Measurements from ENCODE around the gene EFHC2.
"Not testable (repeated sequence)": the region's sequence is repeated elsewhere in the genome, so short reads cannot be mapped to it uniquely, and the experiment has no call there.

Gene EFHC2

DNA sequence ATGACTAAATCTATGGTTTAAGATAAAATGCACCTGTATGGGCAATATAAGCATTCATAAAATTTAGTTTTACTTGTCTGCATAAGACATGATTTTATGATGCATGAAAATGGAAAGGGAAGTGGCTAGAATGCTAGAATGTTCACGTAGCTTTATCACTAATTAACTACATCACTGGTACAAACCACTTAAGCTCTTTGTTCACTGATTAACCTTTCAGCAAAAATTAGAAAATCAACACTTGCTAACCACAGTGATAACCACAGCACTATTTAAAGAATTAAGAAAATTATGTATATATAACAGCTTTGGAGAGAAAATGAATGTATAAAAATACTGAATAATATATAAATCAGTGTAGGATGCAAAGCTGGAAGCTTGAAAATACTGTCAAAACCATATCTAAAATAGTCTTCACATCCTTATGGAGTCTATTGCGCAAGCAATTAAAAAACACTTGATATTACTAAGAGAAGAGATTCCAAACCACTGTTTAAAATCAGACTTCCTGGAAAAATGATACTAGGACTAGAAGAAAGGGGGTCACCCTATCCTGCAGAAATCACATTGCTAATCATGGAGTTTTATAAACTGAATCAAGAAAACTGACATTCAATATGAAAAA lies 51.9 kb downstream of the EFHC2 start:
- DNase-seq (ENCODE audit: low read depth in 1 of 2, low spot score in 1 of 2) = no peak

DNA sequence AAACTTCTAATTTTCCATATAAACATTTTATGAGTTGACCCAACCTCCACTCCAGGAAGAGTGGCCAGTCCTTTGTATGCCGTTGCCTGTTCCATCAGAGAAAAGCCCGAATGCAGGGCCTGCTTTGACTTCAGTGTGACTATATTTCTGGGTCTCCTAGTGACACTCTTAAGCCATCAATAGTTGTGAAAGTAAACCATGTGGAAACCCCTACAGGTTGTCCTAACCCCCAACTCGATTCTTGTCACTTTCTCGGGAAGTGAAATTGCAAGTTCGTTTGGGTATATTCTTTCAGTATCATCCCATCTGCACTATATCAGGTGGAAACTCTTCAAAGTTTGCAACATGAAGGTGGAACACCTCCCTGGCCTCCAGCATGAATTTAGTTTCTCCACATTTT lies 52.8 kb downstream of the EFHC2 start:
- DNase-seq (ENCODE audit: low read depth in 1 of 2, low spot score in 1 of 2) = no peak

DNA sequence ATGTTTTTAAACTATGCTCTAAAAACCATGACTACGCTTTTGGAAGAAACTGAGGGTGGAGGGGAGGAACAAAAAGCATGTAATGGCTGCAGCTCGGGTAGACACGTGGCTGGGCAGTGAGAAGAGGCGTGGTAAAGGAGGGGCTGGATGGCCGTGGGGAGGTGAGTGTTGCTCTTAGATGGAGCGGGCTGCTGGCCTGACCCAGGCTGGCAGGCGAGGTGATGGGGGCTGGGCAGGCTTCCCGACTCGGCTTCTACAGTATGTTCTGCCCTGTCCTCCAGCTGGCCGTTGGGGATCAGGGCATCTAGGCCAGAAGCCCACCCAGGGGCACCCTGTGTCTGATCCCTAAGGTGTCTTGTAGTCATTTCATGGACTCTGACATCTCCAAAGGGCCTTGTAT lies 60.7 kb downstream of the EFHC2 start:
- no peak for DNase-seq (ENCODE audit: low read depth in 1 of 2, low spot score in 1 of 2)

DNA sequence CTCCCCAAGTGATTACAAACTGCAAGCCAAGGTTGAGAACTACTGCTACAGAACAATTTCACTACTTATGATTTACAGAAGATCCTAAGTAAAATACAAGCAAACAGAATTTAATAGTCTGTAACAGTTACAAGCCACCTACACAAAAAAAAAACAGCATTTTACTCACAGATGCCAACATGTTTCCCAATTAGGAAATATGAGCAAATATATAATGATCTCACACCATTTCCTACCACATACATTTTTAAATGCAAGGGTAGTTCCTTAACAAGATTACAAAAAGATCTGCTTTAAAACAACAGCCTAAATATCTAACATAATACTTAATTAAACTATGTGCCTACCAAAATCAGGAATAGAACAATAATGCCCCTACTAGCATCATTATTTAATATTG lies 63.4 kb downstream of the EFHC2 start:
- no peak for DNase-seq (ENCODE audit: low read depth in 1 of 2, low spot score in 1 of 2)

DNA sequence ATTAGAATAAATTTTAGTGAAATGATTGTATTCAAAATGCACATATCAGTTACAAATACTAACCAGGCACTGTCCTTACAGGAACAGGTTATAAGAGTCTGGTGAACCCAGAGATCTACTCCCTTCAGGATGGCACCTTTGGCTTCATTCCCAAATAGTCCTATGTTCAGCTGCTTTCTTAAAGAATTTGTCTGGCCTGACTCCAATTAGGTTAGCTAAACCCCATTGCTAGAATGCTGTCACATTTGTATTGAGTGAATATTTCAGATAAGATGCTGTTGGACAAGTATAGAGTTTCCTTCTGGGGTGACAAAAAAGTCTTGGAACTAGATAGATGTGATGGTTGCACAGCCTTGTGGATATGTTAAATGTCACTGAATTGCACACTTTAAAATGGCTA lies 69.4 kb downstream of the EFHC2 start:
- no peak for DNase-seq (ENCODE audit: low read depth in 1 of 2, low spot score in 1 of 2)

DNA sequence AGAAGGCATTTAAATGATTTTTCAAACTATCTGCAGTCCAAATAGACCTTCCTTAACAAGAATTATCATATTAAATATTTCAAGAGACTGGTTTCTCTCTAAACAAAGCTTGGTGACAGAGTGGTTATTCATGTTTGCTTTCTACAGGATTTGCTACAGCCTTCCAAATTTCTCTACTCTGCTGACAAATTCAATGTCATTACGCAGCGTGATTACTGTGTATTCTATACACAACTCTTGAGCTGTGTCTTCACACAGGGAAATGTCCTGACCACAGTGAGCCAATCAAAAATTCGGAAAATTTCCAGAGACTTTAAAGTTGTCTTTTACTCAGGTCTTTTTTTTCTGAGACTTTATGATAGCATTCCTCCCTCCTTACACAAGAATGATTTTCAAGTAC lies 75.6 kb downstream of the EFHC2 start:
- DNase-seq (ENCODE audit: low read depth in 1 of 2, low spot score in 1 of 2) = no peak

DNA sequence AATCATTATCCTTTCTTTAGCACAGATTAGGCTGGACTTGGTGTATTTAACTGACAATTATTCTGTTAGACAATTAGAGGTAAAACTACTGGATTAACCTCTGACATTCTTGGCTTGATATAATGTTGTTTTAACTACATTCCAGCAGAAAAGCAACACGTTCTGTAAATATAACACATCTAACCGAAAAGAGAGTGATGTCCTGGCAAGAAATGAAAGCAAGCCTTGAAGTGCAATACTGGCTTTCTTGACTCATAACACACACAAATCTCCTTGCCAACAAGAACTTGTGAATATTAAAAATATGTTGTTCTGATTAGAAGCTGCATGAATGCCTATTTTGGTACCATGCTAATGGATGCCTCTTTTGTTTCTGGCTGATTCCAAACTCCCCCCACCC lies 76.4 kb downstream of the EFHC2 start:
- no peak for DNase-seq (ENCODE audit: low read depth in 1 of 2, low spot score in 1 of 2)

DNA sequence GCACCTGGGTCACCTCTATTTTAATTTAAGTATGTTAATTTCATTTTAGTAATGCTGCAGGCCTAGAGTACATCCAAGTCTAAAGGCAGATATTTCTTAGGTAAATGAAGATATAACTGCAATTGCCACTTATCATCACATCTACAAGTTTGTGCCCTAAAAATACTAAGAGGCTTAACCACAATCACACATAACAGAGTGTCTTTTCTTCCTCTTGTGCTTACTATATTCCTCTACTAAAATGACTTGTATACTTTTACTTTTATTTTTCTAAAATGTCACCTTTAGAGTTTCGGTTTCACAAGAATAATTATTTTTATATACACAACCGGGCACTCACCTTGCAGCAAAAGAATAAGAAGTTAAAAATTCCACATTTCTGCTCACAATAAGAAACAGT lies 77.9 kb downstream of the EFHC2 start:
- no peak for DNase-seq (ENCODE audit: low read depth in 1 of 2, low spot score in 1 of 2)

DNA sequence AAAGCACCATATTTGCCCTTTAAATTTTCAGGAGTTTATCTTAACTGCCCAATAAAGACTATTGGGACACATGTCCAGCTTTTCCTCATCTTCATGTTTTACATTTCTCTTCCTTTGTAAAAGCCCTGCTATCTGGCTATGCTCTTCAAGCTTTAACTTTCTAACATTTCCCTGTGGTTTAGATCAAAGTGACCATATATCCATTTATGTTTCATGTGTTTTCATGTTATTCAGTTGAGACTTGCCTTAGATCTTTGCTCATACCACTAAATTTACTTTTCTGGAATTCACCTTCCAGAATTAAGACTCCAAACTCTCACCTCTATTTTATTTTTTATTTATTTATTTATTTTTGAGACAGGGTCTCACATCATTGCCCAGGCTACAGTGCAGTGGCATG lies 78.5 kb downstream of the EFHC2 start:
- no peak for DNase-seq (ENCODE audit: low read depth in 1 of 2, low spot score in 1 of 2)

DNA sequence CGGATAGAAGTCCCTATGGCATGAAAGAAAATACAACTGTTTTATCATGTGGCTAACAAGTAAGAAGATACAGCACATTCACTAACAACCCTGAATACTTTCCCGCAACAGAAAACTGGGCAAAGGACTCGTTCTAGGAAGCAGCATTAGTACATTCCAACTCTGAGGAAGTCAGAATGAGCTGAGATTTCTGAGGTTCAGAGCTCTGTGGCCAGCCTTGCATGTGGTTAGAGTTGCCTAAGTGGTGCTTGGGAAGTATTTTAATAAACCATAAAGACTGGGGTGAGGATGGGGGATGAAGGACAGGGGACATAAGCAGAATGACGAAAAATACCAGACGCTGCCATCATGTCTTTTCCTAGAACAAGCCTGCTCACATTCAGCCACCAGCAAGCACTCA lies 82.2 kb downstream of the EFHC2 start:
- DNase-seq (ENCODE audit: low read depth in 1 of 2, low spot score in 1 of 2) = no peak

DNA sequence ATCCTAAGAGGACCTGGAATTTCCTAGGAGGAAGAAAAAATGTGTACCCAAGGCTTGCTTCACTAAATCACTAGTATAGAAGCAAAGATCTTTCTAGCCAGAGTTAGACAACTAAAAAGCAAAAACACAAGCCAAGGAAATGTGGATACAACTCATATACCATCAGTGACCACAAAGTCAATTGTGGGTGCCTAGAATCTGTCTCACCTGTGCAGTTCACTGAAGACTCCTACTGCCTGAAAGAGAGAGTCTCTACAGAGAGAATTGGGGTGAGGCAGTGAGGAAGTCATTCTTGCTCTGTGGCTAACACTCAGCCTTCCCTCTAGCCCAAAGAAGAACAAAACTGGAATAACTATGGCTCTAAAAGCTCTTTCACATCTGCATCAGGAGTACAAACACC lies 82.9 kb downstream of the EFHC2 start:
- DNase-seq (ENCODE audit: low read depth in 1 of 2, low spot score in 1 of 2) = no peak

DNA sequence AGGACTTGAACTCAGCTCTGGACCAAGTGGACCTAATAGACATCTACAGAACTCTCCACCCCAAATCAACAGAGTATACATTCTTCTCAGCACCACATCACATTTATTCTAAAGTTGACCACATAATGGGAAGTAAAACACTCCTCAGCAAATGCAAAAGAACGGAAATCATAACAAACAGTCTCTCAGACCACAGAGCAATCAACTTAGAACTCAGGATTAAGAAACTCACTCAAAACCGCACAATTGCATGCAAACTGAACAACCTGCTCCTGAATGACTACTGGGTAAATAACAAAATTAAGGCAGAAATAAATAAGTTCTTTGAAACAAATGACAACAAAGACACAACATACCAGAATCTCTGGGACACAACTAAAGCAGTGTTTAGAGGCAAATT lies 87.7 kb downstream of the EFHC2 start:
- not testable (repeated sequence) for DNase-seq (ENCODE audit: low read depth in 1 of 2, low spot score in 1 of 2)

DNA sequence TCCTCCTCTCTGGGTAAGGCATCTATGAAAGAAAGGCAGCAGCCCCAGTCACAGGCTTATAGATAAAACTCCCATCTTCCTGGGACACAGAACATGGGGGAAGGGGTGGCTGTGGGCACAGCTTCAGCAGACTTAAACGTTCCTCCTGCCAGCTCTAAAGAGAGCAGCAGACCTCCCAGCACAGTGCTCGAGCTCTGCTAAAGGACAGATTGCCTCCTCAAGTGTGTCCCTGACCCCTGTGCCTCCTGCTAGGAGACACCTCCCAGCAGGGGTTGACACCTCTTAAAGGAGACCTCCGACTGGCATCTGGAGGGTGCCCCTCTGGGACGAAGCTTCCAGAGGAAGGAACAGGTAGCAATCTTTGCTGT lies 89.9 kb downstream of the EFHC2 start:
- no peak for DNase-seq (ENCODE audit: low read depth in 1 of 2, low spot score in 1 of 2)

DNA sequence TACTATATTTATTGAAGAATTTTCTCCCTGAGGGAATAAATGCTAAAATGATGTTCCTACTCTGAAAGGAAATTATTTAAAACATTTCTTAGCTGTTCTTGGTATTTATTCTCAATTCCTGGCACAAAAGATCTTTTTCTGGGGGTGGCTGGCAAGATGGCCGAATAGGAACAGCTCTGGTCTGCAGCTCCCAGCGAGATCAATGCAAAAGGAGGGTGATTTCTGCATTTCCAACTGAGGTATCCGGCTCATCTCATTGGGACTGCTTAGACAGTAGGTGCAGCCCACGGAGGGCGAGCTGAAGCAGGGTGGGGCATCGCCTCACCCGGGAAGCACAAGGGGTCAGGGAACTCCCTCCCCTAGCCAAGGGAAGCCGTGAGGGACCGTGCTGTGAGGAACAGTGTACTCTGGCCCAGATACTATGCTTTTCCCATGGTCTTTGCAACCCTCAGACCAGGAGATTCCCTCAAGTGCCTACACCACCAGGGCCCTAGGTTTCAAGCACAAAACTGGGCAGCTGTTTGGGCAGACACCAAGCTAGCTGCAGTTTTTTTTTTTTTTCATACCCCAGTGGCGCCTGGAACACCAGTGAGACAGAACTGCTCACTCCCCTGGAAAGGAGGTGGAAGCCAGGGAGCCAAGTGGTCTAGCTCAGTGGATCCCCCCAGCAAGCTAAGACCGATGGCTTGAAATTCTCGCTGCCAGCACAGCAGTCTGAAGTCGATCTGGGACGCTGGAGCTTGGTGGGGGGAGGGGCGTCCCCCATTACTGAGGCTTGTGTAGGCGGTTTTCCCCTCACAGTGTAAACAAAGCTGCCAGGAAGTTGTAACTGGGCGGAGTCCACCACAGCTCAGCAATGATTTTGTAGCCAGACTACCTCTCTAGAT lies 90.5 kb downstream of the EFHC2 start:
- DNase-seq (ENCODE audit: low read depth in 1 of 2, low spot score in 1 of 2) = peak; percentile 10 to 22

DNA sequence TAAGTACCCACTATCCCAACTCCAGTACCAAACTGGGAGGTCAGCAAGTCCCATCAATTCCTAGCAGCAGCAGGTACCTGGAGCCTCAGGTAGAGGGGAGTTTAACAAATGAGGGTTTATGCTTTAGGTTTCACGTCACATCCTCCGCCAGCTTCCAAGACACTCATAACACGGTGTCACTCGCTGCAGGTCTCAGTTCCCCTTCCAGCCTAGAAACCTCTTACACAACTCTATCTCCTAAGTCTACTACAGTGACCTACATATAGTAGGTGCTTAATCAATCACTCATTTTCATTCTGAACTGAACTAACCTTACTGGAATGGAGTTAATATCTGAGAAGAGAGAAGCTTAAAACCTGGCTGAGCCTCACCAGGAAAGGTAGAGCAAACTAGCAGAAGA lies 96.0 kb downstream of the EFHC2 start:
- DNase-seq (ENCODE audit: low read depth in 1 of 2, low spot score in 1 of 2) = no peak

DNA sequence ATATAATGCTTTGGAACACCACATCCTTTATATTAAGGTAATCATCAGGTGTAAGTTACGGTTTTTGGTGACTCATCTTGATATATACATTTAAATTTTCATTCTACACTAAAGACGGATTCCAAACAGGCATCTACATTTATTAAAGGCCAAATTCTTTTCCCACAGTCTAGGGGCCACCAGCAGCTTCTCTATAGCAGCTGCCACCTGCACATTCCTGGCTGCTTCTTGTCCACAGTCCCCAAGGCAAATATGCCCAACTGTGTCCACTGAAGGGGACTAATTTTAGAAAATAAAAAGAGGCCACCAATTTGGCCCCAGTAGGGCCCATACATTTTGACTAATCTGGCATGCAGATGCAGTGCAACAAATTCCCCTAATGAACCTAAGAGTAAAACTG lies 96.6 kb downstream of the EFHC2 start:
- no peak for DNase-seq (ENCODE audit: low read depth in 1 of 2, low spot score in 1 of 2)

DNA sequence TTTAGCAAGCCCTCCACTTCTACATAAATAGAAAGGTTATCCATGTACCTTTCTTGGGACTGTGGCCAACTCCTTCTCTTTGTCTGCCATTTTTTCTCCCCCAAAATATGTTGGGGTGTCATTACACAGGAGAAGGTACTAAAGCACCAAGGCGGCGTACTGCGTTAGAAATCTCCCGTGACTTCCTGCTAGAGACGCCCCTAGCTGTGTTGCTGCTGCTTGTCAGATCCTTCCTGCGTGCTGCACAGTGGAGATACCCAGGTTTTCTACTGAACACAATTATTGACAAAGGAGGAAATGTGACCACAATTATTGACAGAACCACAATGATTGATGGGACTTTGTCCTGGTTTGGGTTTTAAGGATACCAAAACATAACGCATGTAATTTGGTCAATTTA lies 97.7 kb downstream of the EFHC2 start:
- no peak for DNase-seq (ENCODE audit: low read depth in 1 of 2, low spot score in 1 of 2)

DNA sequence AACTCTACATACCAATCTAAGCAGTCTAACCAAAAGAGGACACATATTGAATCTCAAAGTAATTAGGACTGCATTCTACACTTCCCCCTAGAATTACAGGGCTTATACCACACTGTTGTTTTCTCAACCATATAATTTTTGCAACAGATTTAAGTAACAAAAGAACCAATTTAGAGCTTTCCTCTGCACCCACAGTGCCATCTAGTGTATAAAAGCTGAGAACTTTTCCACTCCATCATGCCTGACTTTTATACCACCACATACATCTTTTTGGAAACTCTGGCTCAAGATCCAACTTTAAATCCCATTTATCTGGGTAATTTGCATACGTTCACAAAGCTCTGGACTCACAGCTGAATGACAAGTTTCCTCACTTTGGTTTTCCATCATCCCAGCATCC lies 99.5 kb downstream of the EFHC2 start:
- DNase-seq (ENCODE audit: low read depth in 1 of 2, low spot score in 1 of 2) = no peak

DNA sequence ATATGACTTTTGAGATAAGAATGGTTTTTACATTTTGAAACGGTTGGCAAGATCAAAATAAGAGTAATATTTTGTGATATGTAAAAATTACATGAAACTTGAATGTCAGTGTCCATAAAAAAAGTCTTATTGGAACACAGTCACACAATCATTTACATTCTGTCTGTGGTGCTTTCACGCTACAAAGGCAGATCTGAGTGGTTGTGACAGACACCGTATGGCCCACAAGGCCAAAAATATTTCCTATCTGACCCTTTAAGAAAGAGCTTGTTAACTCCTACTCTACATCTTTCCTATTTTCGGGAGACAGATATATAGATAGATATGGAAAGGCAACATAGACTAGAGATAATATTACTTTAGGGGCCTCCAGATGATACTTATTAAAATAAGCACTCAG lies 101.9 kb downstream of the EFHC2 start:
- DNase-seq (ENCODE audit: low read depth in 1 of 2, low spot score in 1 of 2) = no peak

DNA sequence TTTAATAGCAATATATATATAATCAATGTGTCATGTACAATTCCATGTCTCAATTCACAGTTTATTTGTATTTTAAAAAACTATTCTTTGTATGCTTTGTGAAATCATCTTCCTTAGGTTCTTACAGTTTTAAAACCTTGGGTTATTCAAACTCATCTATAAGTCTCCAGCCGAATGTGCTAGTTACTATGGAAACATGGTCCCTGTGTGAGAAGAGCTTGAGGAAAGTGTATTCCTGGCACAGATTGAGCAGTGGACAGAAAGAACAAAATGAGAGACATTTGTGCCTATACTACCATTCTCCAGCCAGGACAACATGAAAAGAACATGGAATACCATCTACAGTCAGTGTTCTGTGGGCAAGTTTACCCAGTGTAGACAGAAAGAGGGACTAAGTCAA lies 103.4 kb downstream of the EFHC2 start:
- no peak for DNase-seq (ENCODE audit: low read depth in 1 of 2, low spot score in 1 of 2)

DNA sequence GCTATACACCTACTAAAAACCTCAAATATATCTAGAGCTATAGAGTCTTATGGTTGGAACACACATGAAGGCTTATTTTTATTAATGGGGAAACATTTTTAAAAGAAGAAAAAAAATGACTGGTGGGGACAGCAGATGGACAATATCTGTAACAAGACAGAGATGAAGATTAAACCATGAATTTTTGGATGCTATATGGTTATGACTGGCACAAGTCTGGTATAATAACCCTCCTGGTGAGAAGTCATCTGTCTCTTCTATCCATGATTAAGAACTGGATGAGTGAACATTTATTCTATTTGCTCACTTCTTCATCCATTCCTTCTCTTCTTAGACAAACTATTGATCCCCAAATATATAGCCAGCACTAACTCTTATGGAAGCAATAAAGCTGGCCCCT lies 104.4 kb downstream of the EFHC2 start:
- no peak for DNase-seq (ENCODE audit: low read depth in 1 of 2, low spot score in 1 of 2)

DNA sequence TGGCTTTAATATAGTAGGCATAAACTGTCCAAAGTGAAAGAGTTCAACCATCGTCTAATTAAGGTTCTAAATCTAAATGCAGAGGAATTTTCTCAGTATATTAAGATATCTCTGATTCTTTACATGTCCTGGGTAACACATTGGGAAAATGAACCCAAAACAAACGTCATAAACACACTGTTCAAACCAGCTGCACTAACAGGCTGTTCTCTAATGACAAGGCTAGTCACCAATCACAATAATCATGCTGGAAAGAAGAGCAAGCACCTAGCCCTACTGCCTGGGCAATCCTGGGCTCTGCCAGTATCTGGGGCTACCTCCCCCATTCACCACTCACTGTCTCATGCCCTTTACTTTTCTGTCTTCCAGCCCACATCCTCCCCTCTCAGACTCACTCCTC lies 107.9 kb downstream of the EFHC2 start:
- no peak for DNase-seq (ENCODE audit: low read depth in 1 of 2, low spot score in 1 of 2)

DNA sequence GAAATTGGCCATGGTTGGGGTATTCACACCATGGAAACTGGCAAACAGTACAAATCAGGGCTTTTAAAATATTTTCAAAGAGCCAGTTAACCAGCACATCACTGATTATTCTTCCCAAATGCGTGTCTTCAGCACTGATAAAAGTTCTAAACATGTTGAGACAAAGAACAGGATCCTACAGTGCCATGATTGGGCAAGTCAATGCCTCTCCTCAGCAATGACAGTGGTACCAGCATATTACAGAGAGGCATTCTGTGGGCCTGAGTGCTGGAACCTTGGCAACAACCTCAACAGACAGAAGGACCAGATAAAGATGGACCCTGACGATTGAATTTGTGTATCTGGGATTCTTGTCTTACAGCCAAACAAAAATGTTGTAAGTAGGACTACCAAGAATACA lies 108.9 kb downstream of the EFHC2 start:
- DNase-seq (ENCODE audit: low read depth in 1 of 2, low spot score in 1 of 2) = no peak

All from activated T-helper 1 cell treated with anti-CD3 and anti-CD28 coated beads, Interleukin-2, amount 50 U/mL, for 16 hours (primary cell).